GM12878 (cell line): Measurements from ENCODE around the gene DNAJB2. TPM values are rescaled to one million over a fixed set of nuclear protein-coding genes. Genes with fewer than 3 reads are reported as not detected.

Source experiments
- ATAC-seq: fragments of 200-7000 bp; cut with Tn5 transposase; 3 replicates; pipeline ENCODE4 v1.9.1; 2020; ENCODE audit warnings: mild to moderate bottlenecking, moderate library complexity
- BruUV-seq: library from RNA; stranded (reverse); fragments of 400-500 nt; replicated peaks from 2 replicates; lab custom pipeline; 2021; lab: Mats Ljungman, UMichigan
- CTCF ChIA-PET: fragments of 300-600 bp; sonication (Branson Sonifier 250); formaldehyde crosslinking; extraction: SDS; loops from one replicate; lab custom pipeline; 2021; ENCODE audit warnings: inconsistent platforms; lab: Yijun Ruan, JAX
- POLR2A ChIA-PET: fragments of 350-600 bp; formaldehyde crosslinking; extraction: SDS; loops from one replicate; lab custom pipeline; 2021; ENCODE audit warnings: inconsistent platforms; lab: Charles Lee
- RAD21 ChIA-PET: fragments of 300-600 bp; sonication (Branson Sonifier 250); formaldehyde crosslinking; loops from one replicate; lab custom pipeline; 2023; ENCODE audit warnings: antibody characterized with exemption; ENCODE audit not compliant: unreplicated experiment; lab: Charles Lee
- SMC1A ChIA-PET: fragments of 300-600 bp; sonication (Branson Sonifier 250); formaldehyde crosslinking; loops from one replicate; lab custom pipeline; 2023; ENCODE audit not compliant: unreplicated experiment, uncharacterized antibody; lab: Charles Lee
- DNase-seq: peaks from one replicate; pipeline ENCODE4 v3.0.0-alpha.2; 2011; ENCODE audit warnings: low read depth, low spot score
- FAIRE-seq: peaks from 3 replicates; lab custom pipeline; 2011; peaks lifted over from hg19 to GRCh38; lab: Jason Lieb, UNC
- H2AFZ ChIP-seq: 2 replicates; pipeline ENCODE4 v1.6.0; 2011; ENCODE audit warnings: low read depth, low read length, control low read depth; ENCODE audit not compliant: control insufficient read depth
- H3K27ac ChIP-seq: 2 replicates; pipeline ENCODE4 v1.5.1; 2011; ENCODE audit warnings: control low read depth; ENCODE audit not compliant: control insufficient read depth, insufficient read depth
- H3K27me3 ChIP-seq, 2 experiments: replicated peaks in 1 of 2; 2 replicates each; pipeline versions ENCODE4 v1.6.0 to v1.6.1; 2011; ENCODE audit warnings: low read length in 1 of 2; ENCODE audit not compliant: control insufficient read depth in 2 of 2, insufficient read depth in 2 of 2
- H3K36me3 ChIP-seq, 2 experiments: 2 replicates each; pipeline ENCODE4 v1.5.1; 2011; ENCODE audit warnings: low read length in 1 of 2; ENCODE audit not compliant: control insufficient read depth in 2 of 2, insufficient read depth in 2 of 2
- H3K4me1 ChIP-seq: 2 replicates; pipeline ENCODE4 v1.6.1; 2011; ENCODE audit warnings: mild to moderate bottlenecking, low read length, moderate library complexity, mixed read lengths; ENCODE audit not compliant: control insufficient read depth, insufficient read depth
- H3K4me2 ChIP-seq: 2 replicates; pipeline ENCODE4 v1.6.0; 2011; ENCODE audit warnings: control low read depth; ENCODE audit not compliant: control insufficient read depth, insufficient read depth
- H3K4me3 ChIP-seq: fragments of 200-600 bp; sonication (generic); 2 replicates; pipeline ENCODE4 v1.5.1; 2016
- H3K79me2 ChIP-seq: 2 replicates; pipeline ENCODE4 v1.6.0; 2011; ENCODE audit warnings: low read length; ENCODE audit not compliant: control insufficient read depth, insufficient read depth
- H3K9ac ChIP-seq: 2 replicates; pipeline ENCODE4 v1.8.0; 2011; ENCODE audit warnings: low read length, control low read depth, mixed read lengths; ENCODE audit not compliant: control insufficient read depth, insufficient read depth
- H3K9me3 ChIP-seq: replicated peaks from 3 replicates; pipeline ENCODE4 v1.5.1; 2011; ENCODE audit warnings: mild to moderate bottlenecking, low read length; ENCODE audit not compliant: control insufficient read depth, insufficient read depth
- H4K20me1 ChIP-seq: 2 replicates; pipeline ENCODE4 v1.6.0; 2011; ENCODE audit not compliant: control insufficient read depth, insufficient read depth
- HDGF ChIP-seq: fragments of 450-650 bp; IDR thresholded peaks from 2 replicates; pipeline ENCODE4 v1.6.1; 2016; ENCODE audit warnings: antibody characterized with exemption
- NRF1 ChIP-seq: conservative IDR thresholded peaks from 2 replicates; pipeline ENCODE4 v1.6.1; 2011; ENCODE audit warnings: mild to moderate bottlenecking, low read depth, low read length, improper control_type of control experiment
- STAT1 ChIP-seq: fragments of 450-650 bp; conservative IDR thresholded peaks from 2 replicates; pipeline ENCODE4 v1.6.1; 2014; ENCODE audit warnings: antibody characterized with exemption, mild to moderate bottlenecking
- ZBTB33 ChIP-seq: fragments of 450-650 bp; IDR thresholded peaks from 2 replicates; pipeline ENCODE4 v1.6.1; 2017; ENCODE audit warnings: mild to moderate bottlenecking
- ZNF207 ChIP-seq: fragments of 450-650 bp; IDR thresholded peaks from 2 replicates; pipeline ENCODE4 v1.6.1; 2014; ENCODE audit warnings: antibody characterized with exemption, mild to moderate bottlenecking, borderline replicate concordance
- WGBS: methylation state at CpG from one replicate; pipeline ENCODE4 v1.1.6; 2016; ENCODE audit warnings: low lambda C conversion rate; ENCODE audit not compliant: insufficient replicate concordance, insufficient coverage; ENCODE audit errors: missing lambda C conversion rate; 5-methylcytosine and 5-hydroxymethylcytosine counted together
- in situ Hi-C: fragments of 300-500 bp; cut with MboI; formaldehyde crosslinking; loops from 9 replicates; pipeline ENCODE4 v1.14.3; 2018; ENCODE audit warnings: mixed read lengths
- intact Hi-C: fragments of 100-400 bp; cut with micrococcal nuclease; formaldehyde crosslinking; loops from one replicate; pipeline ENCODE4 v1.14.2; 2022; ENCODE audit not compliant: unreplicated experiment
- polyA plus RNA-seq, 11 experiments: library from polyadenylated mRNA; depleted of rRNA in 4 of 11; unstranded in 6 of 11; stranded (reverse) in 5 of 11; fragments of >200 nt; fragmentation: Nextera tagmentation in 4 of 11; fragmentation: Illumina TruSeq in 1 of 11; extraction: Ambion mirVana in 4 of 11; extraction: Trizol in 1 of 11; gene quantifications; 1 replicate in 1 of 11; 2 replicates in 10 of 11; pipeline versions ENCODE4 v1.2.1 to v1.2.3, GENCODE V29; 2011 to 2016; ENCODE audit warnings: inconsistent platforms in 2 of 11, missing spikeins in 2 of 11, low read depth in 1 of 11
- total RNA-seq, 4 experiments: library from RNA; depleted of rRNA in 3 of 4; stranded (reverse); fragments of >200 nt in 3 of 4; fragmentation: Illumina TruSeq in 1 of 4; extraction: Trizol in 1 of 4; gene quantifications; 2 replicates each; pipeline versions ENCODE4 v1.2.1 to v1.2.3, GENCODE V29; 2013 to 2021

Gene DNAJB2
- total and polyA plus RNA-seq, 10 of the 15 experiments (the other 5 are each of a cell fraction or from before 2014, with no cell fraction given): 0.26 to 36.5 (median 12.5) TPM

DNA sequence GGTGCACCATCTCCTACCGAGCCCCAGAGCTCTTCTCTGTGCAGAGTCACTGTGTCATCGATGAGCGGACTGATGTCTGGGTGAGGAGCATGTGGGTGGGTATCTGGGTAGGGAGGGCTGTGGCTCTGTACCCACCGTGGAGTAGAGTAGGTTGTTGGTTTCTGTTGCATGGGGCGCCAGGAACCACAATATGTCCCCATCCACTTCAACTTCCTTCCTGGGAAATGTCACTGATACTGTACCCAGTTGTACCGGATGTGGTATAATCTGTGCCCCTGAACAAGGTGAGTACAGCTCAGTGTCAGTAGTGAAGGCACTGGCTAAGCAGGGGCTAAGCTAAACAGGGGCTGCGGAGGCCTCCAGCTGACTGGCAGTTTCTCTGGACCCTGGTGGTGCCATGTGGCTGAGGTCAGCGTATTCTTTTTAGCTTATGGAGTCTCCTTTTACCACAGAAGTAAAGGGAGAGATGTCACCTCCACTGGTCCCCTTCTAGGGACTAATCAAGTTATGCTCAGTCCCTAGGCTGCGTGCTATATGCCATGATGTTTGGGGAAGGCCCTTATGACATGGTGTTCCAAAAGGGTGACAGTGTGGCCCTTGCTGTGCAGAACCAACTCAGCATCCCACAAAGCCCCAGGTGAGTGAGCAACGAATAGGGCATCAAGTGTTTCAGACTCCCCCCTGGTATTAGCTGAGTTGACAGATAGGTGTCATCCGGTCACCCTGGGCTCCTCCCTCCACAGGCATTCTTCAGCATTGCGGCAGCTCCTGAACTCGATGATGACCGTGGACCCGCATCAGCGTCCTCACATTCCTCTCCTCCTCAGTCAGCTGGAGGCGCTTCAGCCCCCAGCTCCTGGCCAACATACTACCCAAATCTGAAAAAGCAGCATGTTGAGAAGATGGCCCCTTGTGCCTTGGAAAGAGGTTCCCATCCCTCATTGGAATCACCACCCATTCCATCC, 31.2 kb upstream of the DNAJB2 start (continued):
- TF ChIP-seq ZBTB33: 0 out of 2 replicates have a peak, but pooled peaks have one; percentile 41
- no peak for TF ChIP-seq ZNF207
- no peak for TF ChIP-seq NRF1

DNA sequence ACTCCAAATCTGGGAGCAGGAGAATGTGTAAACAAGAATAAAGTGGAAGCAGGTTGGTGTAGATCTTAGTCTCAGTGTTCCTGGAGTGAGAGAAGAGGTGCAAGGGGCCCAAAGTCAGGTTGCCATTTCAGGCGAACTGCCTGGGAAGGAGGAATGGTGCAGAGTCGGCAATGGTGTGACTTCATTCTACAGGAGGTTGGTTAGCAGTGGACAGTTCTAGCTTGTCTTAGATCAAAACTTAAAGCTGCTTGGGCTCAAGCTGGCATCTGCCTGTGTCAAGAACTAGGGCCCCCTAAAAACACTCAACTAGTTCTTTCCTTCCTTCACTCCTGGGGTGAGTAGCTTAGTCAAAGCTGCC, 30.3 kb upstream of the DNAJB2 start:
- Histone ChIP-seq H3K79me2 (peaks cover 60% of the 10 kb centered on the region), H3K4me1 (peaks cover 53% of the 10 kb centered on the region), H3K36me3 (peaks cover 12 to 19% of the 10 kb centered on the region in 2 experiments), H3K27me3 (no peaks in the 10 kb centered on the region), H3K4me3 (peak overlapping the region; percentile 35; the same call in 1 of the 2 replicates), H3K9ac (peak overlapping the region; percentile 13; the same call in 1 of the 2 replicates), H3K4me2 (peak overlapping the region; percentile 9), H3K27ac (peak overlapping the region; percentile 58), H3K9me3 (no peaks in the 10 kb centered on the region), H2AFZ (no peak overlapping the region), H4K20me1 (0 out of 2 replicates have a peak, but pooled peaks cover 4% of the 10 kb centered on the region)
- TF ChIP-seq HDGF (0 out of 2 replicates have a peak, but pooled peaks have one; percentile 5), STAT1 (no peak)
- FAIRE-seq (no peak), DNase-seq (no peak), ATAC-seq (no peak)
- CTCF ChIA-PET: interaction anchor here (0.6 to 5.5 kb wide), 12 partner anchors 10 to 958 kb away, joined by 3 to 69 read pairs (median 4); partner anchors contain the start of genes ANKZF1, ATG9A, CNPPD1 and DNAJB2
- intact Hi-C loops (no loop called here), in situ Hi-C loops (no loop called here)
- POLR2A ChIA-PET: interaction anchor here (0.5 to 9.0 kb wide), 14 partner anchors 9 to 97 kb away, joined by 3 to 160 read pairs (median 6); partner anchors contain the start of genes ANKZF1, ATG9A, CNPPD1 and DNAJB2
- RAD21 ChIA-PET: interaction anchor here (0.5 to 3.2 kb wide), 15 partner anchors 9 to 893 kb away, joined by 3 to 46 read pairs (median 5); partner anchors contain the start of genes ANKZF1, ATG9A, CNPPD1 and DNAJB2
- SMC1A ChIA-PET: interaction anchor here (1.2 to 8.6 kb wide), 10 partner anchors 11 to 89 kb away, joined by 3 to 98 read pairs (median 11); partner anchors contain the start of genes ANKZF1, ATG9A, CNPPD1 and DNAJB2
- 15% methylated on average over 2 of the region's 2 CpGs for WGBS
- BruUV-seq: no TSS peak
